ENCODE data around the gene REM2. TPM values are rescaled to one million over a fixed set of nuclear protein-coding genes. Genes with fewer than 3 reads are reported as not detected.
A peak's percentile ranks its signal among the peaks of the same experiment; 100 is the strongest.

REM2 gene
- total and polyA plus RNA-seq, 4 donors, result 0.08 to 0.14 (median 0.11) TPM; not detected in 1

DNA sequence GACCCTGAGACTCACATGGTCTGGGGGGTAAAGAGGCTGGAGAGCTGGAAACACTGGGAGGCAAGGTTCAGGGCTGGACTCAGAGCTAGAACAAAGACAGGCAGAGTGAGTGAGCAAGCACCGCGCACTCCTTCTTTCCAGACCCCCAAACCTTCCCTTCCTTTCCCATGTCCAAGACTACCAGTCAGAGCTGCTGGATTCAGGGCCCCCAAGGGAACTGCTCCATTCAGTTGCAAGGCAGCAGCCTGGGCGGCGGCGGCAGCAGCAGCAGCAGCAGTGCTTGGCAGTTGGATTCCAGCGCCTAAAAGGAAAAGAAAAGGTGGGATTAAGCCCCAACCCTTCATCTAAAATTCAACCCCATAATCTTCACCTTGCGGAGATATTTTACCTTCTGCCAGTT lies 18.8 kb downstream of the REM2 start (continued):
- TF ChIP-seq, protein P1, sequence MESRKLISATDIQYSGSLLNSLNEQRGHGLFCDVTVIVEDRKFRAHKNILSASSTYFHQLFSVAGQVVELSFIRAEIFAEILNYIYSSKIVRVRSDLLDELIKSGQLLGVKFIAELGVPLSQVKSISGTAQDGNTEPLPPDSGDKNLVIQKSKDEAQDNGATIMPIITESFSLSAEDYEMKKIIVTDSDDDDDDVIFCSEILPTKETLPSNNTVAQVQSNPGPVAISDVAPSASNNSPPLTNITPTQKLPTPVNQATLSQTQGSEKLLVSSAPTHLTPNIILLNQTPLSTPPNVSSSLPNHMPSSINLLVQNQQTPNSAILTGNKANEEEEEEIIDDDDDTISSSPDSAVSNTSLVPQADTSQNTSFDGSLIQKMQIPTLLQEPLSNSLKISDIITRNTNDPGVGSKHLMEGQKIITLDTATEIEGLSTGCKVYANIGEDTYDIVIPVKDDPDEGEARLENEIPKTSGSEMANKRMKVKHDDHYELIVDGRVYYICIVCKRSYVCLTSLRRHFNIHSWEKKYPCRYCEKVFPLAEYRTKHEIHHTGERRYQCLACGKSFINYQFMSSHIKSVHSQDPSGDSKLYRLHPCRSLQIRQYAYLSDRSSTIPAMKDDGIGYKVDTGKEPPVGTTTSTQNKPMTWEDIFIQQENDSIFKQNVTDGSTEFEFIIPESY (IDR thresholded peaks at IDR 0.05), result no peak
- no peak for TF ChIP-seq YY1 (IDR thresholded peaks at IDR 0.05)
- TF ChIP-seq, protein P2, sequence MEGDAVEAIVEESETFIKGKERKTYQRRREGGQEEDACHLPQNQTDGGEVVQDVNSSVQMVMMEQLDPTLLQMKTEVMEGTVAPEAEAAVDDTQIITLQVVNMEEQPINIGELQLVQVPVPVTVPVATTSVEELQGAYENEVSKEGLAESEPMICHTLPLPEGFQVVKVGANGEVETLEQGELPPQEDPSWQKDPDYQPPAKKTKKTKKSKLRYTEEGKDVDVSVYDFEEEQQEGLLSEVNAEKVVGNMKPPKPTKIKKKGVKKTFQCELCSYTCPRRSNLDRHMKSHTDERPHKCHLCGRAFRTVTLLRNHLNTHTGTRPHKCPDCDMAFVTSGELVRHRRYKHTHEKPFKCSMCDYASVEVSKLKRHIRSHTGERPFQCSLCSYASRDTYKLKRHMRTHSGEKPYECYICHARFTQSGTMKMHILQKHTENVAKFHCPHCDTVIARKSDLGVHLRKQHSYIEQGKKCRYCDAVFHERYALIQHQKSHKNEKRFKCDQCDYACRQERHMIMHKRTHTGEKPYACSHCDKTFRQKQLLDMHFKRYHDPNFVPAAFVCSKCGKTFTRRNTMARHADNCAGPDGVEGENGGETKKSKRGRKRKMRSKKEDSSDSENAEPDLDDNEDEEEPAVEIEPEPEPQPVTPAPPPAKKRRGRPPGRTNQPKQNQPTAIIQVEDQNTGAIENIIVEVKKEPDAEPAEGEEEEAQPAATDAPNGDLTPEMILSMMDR (IDR thresholded peaks at IDR 0.05; ENCODE audit: low read depth, low read length, missing input control), result no peak
- no peak for TF ChIP-seq FOXA2 (IDR thresholded peaks at IDR 0.05)
- TF ChIP-seq TAF1 (conservative IDR thresholded peaks at IDR 0.05), result no peak

DNA sequence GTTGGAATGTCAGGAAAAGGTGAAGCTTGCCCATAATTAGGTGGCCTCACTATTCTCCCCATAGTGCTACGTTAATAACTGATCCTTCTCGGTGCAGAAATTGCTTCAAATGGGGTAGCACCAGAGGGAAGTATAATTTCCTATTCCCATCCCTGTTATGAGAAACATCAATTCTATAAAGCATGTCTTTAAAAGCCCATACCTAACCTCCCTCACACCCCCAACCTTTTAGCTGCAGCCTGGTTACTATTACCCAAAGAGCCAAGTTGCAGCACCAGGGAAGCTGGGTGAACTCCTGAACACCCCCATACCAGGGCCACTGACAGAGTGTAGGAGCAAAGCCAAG lies 20.7 kb downstream of the REM2 start:
- WGBS, result 66% methylated on average over 2 of the region's 2 CpGs
- TF ChIP-seq NR2F2 (IDR thresholded peaks at IDR 0.05), result no peak
- Histone ChIP-seq H3K27me3 (ENCODE audit: control insufficient read depth in 4 of 4, insufficient read depth in 4 of 4, low read length in 3 of 4) (no peaks in the 10 kb centered on the region), H3K36me3 (ENCODE audit: control insufficient read depth in 4 of 4, insufficient read depth in 3 of 4, low read depth in 1 of 4, low read length in 3 of 4) (peaks cover 16 to 65% (median 54%) of the 10 kb centered on the region in 4 donors), H3K9me3 (ENCODE audit: control insufficient read depth in 4 of 4, low read length in 3 of 4) (no peaks in the 10 kb centered on the region), H3K4me1 (ENCODE audit: control insufficient read depth in 4 of 4, insufficient read depth in 4 of 4, low read length in 3 of 4) (peaks cover 7 to 22% (median 19%) of the 10 kb centered on the region in 4 donors), H3K27ac (ENCODE audit: low read depth in 1 of 2, low read length in 2 of 2) (peak overlapping the region; percentile 76 to 89), H3K9ac (ENCODE audit: low read depth in 1 of 2, low read length in 2 of 2) (no peak overlapping the region), H3K4me3 (ENCODE audit: low read depth in 1 of 3, low read length in 3 of 3) (no peak overlapping the region)
- no peak for DNase-seq (ENCODE audit: low spot score)

DNA sequence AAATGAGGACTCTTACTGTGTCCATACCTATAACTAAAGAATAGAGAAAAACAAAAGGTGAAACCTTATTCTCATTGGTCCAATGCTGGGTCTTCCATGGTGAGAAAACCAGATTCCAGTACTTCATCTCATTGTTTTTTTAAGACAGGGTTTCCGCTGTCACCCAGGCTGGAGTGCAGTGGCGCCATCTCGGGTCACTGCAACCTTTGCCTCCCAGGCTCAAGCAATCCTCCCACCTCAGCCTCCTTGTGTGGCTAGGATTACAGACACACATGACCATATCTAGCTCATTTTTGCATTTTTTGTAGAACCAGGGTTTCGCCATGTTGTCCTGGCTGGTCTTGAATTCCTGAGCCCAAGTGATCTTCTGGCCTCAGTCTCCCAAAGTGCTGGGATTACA lies 22.6 kb downstream of the REM2 start:
- Histone ChIP-seq H3K4me3 (ENCODE audit: low read depth in 1 of 3, low read length in 3 of 3) (no peak overlapping the region), H3K9me3 (ENCODE audit: control insufficient read depth in 4 of 4, low read length in 3 of 4) (no peaks in the 10 kb centered on the region), H3K27ac (ENCODE audit: low read depth in 1 of 2, low read length in 2 of 2) (no peak overlapping the region), H3K9ac (ENCODE audit: low read depth in 1 of 2, low read length in 2 of 2) (no peak overlapping the region), H3K4me1 (ENCODE audit: control insufficient read depth in 4 of 4, insufficient read depth in 4 of 4, low read length in 3 of 4) (peaks cover 7 to 22% (median 19%) of the 10 kb centered on the region in 4 donors), H3K36me3 (ENCODE audit: control insufficient read depth in 4 of 4, insufficient read depth in 3 of 4, low read depth in 1 of 4, low read length in 3 of 4) (peaks cover 19 to 74% (median 60%) of the 10 kb centered on the region in 4 donors), H3K27me3 (ENCODE audit: control insufficient read depth in 4 of 4, insufficient read depth in 4 of 4, low read length in 3 of 4) (no peaks in the 10 kb centered on the region)
- DNase-seq (ENCODE audit: low spot score), result no peak
- TF ChIP-seq TAF1 (conservative IDR thresholded peaks at IDR 0.05) (no peak), NR2F2 (IDR thresholded peaks at IDR 0.05) (no peak), FOXA2 (IDR thresholded peaks at IDR 0.05) (no peak), RAD21 (IDR thresholded peaks at IDR 0.05) (no peak), HNF4A (conservative IDR thresholded peaks at IDR 0.05) (no peak), SP1 (IDR thresholded peaks at IDR 0.05) (no peak), JUND (IDR thresholded peaks at IDR 0.05) (no peak), RXRA (IDR thresholded peaks at IDR 0.05) (no peak)
- TF ChIP-seq, protein P3, sequence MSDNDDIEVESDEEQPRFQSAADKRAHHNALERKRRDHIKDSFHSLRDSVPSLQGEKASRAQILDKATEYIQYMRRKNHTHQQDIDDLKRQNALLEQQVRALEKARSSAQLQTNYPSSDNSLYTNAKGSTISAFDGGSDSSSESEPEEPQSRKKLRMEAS (IDR thresholded peaks at IDR 0.05), result no peak
- TF ChIP-seq, protein P4, sequence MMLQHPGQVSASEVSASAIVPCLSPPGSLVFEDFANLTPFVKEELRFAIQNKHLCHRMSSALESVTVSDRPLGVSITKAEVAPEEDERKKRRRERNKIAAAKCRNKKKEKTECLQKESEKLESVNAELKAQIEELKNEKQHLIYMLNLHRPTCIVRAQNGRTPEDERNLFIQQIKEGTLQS (IDR thresholded peaks at IDR 0.05), result no peak
- WGBS, result 95% methylated on average over 4 of the region's 4 CpGs

DNA sequence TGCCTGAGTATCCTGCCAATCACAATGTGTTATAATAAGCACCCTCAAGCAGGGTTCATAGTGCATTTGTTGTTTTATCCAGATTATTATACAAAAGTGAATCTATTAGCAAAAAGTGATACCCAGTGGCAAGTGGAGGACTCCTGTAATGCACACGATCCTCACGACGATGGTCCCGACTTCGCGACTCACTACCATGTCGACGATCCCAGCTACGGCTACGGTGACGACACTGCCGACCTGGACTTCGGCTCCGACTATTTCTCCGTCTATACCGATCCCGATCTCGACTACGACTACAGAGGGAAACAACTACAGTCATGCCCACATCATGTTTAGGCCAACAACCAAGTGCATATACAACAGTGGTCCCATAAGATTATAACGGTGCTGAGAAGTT lies 23.1 kb downstream of the REM2 start:
- Histone ChIP-seq H3K9me3 (ENCODE audit: control insufficient read depth in 4 of 4, low read length in 3 of 4) (no peaks in the 10 kb centered on the region), H3K9ac (ENCODE audit: low read depth in 1 of 2, low read length in 2 of 2) (no peak overlapping the region), H3K4me3 (ENCODE audit: low read depth in 1 of 3, low read length in 3 of 3) (no peak overlapping the region), H3K4me1 (ENCODE audit: control insufficient read depth in 4 of 4, insufficient read depth in 4 of 4, low read length in 3 of 4) (peaks cover 7 to 22% (median 19%) of the 10 kb centered on the region in 4 donors), H3K36me3 (ENCODE audit: control insufficient read depth in 4 of 4, insufficient read depth in 3 of 4, low read depth in 1 of 4, low read length in 3 of 4) (peaks cover 19 to 73% (median 58%) of the 10 kb centered on the region in 4 donors), H3K27me3 (ENCODE audit: control insufficient read depth in 4 of 4, insufficient read depth in 4 of 4, low read length in 3 of 4) (no peaks in the 10 kb centered on the region), H3K27ac (ENCODE audit: low read depth in 1 of 2, low read length in 2 of 2) (no peak overlapping the region)
- WGBS, result 97% methylated on average over 20 of the region's 20 CpGs
- DNase-seq (ENCODE audit: low spot score), result no peak
- TF ChIP-seq FOXA2 (IDR thresholded peaks at IDR 0.05) (no peak), HNF4G (IDR thresholded peaks at IDR 0.05) (no peak), RXRA (IDR thresholded peaks at IDR 0.05) (no peak), FOXA1 (IDR thresholded peaks at IDR 0.05) (no peak), RAD21 (IDR thresholded peaks at IDR 0.05) (no peak), JUND (IDR thresholded peaks at IDR 0.05) (no peak), GABPA (IDR thresholded peaks at IDR 0.05 in 1 of 2, conservative IDR thresholded peaks at IDR 0.05 in 1 of 2) (no peak)
- TF ChIP-seq, protein P4 (IDR thresholded peaks at IDR 0.05), result no peak
- TF ChIP-seq, protein P3 (IDR thresholded peaks at IDR 0.05), result no peak
- TF ChIP-seq, protein P1 (IDR thresholded peaks at IDR 0.05), result no peak
- TF ChIP-seq, protein P2 (IDR thresholded peaks at IDR 0.05; ENCODE audit: low read depth, low read length, missing input control), result no peak

Measured in liver (tissue), 9 donors.